GM19455 (cell line): ENCODE measurements around the gene TACR2.

Experiments
- ATAC-seq: cut with Tn5 transposase; IDR thresholded peaks from one replicate; pipeline ENCODE4 v1.9.1; 2021; ENCODE audit not compliant: unreplicated experiment

TACR2 gene

DNA sequence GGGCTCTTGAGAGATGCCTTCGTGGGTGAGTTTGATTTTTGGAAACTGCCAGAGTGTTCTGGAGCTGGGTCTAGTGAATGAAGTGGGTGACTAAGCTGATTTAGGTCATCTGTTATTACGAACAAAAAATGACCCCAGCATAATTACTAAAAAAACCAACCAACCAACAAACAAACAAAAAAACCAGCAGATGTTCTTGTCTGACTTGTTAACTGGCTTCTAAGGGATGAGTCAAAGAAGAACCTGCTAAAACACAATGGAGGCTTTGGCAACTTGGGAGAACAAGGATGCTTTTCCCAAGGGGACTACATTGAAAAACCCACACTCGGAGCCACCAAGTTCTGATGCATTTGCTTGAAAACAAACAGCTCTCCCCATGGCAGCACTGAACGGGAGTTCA lies 11.5 kb downstream of the TACR2 start:
- ATAC-seq = no peak

DNA sequence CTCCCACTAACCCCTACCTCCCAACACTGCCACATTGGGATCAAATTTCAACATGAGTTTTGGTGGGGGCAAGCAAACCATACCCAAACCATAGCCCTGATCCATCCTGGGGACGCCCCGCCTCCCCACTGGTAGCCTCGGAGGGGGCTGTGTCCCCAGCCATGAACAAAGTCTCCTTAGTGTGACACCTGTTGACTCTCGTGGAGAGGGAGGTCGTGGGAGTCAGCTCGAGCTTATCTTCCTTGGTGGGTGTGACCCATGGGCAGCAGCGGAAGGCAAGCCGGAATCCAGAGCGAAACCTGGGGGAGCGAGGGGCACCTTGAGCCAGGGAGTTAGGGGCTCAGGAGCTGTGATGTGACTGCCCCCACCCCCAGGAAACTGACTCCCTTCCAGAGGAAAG lies 11.9 kb downstream of the TACR2 start:
- no peak for ATAC-seq

DNA sequence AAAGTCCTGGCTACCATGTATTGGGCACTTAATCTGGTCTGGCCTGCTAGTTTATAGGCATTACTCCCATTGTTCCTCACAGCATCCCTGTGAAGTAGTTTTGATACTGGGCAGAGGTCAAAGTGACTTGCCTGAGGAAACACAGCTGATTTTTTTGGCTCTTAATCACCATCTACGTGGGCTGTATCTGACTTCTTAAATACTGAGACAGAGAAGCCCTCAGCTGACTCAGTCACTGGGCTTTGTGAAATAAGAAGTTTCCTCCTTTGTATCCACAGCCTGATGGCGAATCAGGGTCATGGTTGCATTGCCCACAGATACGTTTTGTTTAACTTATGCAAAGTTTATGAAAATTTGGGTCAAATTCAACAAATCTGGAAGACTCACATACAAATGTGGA lies 13.2 kb downstream of the TACR2 start:
- no peak for ATAC-seq

DNA sequence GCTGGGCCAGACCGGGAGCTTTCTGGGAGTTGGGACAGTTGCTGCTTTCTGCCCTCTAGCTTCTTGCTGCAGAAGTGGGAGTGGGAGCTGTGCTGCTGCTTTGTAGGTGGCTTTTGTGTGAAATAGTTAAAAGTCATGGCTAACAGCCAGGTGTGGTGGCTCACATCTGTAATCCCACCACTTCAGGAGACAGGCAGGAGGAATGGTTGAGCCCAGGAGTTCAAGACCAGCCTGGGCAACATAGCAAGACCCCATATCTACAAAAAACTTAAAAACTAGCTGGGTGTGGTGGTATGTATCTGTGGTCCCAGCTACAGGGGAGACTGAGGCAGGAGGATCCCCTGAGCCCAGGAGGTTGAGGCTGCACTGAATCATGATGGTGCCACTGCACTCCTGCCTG lies 13.7 kb downstream of the TACR2 start:
- no peak for ATAC-seq

DNA sequence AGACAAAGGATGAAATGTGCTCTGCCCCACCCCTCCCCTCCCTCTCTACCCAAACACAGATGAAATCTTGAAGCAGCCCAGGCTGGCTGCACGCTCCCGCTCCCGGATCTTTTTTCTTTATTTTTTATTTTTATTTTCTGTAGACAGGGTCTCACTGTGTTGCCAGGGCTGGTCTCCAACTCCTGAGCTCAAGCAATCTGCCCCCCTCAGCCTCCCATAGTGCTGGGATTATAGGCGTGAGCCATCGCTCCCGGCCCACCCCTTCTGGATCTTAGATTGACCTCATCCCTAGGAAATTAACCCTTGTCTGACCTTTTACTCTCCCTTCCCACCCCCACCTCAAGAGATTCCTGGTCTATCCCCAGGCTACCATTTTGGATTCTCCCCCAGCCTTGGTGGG lies 14.3 kb downstream of the TACR2 start:
- no peak for ATAC-seq

DNA sequence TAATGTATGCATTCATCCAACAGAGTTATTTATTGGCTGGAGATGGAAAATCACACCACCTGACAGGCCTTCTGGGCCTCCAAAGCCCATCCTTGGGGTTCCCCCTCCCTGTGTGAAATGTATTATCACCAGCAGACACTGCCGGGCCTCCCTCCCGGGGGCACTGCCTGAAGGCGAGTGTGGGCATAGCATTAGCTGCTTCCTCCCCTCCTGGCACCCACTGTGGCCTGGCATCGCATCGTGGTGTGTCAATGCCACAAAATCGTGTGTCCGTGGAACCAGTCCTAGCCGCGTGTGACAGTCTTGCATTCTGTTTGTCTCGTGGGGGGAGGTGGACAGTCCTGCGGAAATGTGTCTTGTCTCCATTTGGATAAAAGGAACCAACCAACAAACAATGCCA lies 15.3 kb downstream of the TACR2 start:
- no peak for ATAC-seq

DNA sequence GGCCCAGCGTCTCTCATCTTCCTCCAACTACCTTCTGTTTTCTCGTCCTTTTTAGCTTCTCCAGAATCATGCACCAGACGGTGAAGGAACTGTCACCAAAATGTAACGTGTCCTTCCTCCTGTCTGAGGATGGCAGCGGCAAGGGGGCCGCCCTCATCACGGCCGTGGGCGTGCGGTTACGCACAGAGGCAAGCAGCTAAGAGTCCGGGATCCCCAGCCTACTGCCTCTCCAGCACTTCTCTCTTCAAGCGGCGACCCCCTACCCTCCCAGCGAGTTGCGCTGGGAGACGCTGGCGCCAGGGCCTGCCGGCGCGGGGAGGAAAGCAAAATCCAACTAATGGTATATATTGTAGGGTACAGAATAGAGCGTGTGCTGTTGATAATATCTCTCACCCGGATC lies 15.8 kb downstream of the TACR2 start:
- ATAC-seq = no peak

DNA sequence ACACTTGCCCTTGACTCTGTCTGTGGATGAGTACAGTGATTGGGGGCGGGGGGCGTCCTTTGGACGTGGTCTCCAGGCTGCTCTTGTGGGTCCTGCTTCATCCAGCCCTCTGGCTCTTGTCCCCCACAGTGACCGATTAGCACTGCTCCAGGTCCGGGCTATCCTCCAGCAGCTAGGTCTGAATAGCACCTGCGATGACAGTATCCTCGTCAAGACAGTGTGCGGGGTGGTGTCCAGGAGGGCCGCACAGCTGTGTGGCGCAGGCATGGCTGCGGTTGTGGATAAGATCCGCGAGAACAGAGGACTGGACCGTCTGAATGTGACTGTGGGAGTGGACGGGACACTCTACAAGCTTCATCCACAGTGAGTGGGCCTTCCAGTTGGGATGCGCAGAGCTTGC lies 18.3 kb downstream of the TACR2 start:
- ATAC-seq = no peak

DNA sequence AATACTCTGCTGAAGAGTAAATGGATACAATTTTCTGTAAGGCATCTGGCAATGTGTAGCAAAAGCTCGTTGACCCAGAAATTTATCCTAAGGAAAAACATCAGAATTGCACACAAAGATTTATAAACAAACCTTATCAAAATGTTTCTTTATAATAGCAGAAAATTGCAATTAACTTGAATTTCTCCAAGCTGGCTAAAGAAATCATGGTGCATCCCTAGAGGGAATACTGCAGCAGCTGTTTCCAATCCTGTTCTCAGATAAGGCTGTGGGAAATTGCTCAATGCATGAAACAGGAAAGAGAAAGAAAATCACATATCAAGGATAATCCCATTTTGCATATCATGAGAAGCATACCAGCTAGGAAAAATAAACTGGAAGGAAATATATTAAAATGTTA lies 18.7 kb downstream of the TACR2 start:
- ATAC-seq = no peak

DNA sequence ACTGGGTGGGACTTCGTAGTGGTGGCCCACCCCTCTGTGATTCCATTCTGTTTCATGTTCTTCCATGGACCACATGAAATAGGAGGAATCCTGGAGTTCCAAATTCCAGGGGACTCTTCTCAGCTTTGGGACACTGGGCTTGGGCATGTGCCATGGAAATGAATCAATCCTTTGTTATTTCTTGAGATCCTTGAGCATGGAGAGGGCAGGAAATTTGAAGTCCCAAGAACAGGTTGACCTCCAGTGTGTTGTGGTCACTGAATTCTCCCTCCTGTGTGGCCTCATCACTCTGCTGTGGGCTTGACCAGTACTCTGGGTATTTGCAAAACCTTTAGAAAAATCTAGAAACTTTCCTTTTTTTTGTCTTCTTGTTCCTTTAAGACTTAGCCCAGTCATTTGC lies 22.7 kb downstream of the TACR2 start:
- no peak for ATAC-seq

DNA sequence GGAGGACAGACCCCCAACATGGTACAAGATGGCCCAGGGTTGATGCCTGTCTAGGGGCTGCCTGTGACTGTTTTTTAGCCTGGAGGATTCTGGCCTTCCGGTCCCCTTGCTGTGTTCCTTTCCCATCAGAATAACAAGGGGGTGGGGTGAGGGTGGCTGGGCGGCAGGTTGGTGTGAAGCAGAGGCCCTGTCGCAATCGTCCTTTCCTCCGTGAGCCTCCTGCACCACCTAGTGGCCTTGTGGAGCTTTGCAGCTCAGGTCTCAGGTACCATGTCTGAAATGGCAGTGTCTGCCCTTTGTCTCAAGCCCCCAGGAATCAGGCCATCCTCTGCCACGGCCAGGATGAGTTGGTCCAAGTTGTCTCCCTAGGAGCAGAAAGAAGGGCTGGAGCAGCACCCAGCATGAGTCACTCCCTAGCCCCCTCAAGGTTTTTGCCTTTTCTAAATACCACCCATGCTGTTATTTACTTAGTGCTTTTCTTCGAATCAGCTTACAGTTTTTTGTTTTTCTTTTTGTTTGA lies 24.2 kb downstream of the TACR2 start:
- peak; percentile 79 for ATAC-seq

DNA sequence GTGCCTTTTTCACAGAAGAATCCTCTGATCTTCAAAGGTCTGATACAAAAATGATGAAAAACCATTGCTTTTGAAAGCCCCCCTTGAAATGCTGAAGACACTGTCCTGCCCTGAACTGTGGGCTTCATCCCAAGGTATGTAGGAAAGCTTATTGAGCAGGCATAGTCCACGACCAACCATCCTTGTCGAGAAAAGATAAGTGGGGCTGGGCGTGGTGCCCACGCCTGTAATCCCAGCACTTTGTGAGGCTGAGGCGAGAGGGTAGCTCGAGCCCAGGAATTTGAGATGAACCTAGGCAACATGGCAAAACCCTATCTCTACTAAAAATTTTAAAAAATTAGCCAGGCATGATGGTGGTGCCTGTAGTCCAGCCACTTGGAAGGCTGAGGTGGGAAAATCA lies 25.6 kb downstream of the TACR2 start:
- no peak for ATAC-seq

DNA sequence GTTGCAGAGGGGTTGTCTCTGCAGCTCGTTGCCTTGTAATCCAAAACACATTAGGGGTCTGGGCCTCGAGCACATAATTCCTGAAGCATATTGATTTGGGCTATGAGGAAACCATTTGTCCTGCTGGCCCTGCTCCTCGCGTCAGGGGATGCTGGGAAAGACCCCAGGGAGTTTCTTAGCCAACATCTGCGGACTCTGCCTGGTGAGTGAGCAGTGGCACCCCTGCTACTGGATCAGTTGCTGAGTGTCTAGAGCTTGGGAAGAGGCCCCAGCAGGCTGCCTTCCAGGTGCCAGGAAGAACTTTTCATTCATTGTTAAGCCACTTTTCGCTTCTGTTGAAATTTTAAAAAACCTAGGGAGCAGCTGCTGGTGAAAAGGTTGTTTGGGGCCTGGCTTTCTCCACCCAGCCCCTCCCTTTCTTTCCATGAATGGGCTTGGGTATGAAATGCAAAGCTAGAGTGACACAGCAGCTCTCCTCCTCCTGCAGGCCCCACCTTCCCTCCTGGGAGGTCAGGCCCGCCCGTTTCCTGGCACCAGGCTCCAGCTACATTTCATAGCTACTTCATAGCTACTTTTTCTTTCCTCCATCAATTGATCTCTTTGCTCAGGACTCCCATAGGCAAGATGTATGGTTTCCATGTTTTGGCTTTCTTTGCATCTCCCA lies 26.8 kb downstream of the TACR2 start:
- no peak for ATAC-seq

DNA sequence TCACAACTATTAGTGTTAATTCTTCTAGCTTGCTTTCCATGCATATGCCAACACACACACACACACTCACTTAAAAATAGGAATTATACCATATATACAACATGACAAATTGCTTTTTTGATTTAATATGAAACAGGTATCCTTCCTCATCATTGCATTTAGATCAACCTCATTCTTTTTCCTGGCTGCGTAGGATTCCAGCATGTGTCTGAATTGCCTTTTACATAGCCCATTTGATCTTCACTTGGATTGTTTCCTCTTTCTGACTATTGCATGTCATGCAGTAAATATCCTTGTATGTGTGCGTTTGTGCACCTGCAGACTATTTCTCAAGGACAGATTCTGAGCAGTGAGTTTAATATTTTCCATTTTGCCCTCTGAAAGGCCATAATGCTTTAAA lies 28.2 kb downstream of the TACR2 start:
- no peak for ATAC-seq

DNA sequence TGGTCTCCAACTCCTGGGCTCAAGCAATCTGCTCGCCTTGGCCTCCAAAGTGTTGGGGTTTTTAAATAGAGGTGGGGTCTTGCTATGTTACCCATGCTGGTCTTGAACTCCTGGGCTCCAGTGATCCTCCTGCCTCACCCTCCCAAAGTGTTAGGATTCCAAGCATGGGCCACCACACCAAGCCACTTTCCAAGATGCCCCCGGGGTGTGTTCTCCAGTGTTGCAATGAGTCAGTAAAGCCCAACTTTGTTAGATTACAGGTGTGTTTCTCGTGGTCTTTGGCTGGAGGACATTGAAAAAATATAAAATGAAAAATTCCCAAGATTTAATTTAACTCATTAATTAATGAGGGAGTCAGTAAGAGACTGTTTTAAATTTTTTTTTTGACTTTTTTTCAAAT lies 29.2 kb downstream of the TACR2 start:
- ATAC-seq = no peak

DNA sequence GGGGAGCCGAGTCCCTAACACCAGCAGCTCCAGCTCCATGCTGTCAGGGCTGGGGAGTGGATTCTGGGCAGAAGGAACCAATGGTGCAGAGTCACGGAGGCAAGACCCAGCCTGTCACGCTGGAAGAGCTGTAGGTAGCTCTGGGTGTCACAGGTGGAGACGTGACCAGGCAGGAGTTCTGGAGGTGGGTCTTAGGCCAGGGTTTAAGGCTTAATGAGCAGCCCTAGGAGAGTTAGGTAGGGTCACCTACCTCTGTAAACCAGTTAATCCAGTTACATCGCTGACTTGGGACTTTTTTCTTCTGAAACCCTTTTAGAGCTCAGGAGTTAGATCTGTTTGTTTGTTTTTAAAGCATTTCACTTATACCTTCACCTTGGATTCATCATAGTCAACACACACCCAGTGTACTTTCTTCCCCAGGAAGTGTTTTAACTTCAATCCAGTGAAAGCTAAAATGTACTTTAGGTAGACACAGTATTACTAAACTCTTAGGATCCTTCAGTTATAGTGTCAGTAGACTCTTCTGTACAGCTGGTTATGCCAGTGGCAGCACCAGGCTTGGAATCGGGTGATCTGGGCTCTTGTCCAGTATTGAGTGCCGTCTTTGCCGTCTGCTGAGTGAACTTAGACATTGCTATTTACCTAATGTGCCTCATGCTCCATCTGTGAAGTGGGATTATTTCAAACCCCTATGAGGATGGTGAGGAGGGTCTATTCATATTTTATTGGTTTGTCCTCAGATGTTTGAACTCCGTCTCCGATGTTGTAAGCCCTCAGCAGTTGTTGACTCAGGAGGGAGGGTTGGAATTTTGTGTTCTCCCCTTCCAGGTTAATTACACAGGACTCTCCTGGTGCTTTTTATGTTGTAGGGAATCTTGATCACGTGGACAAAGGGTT lies 31.0 kb downstream of the TACR2 start:
- no peak for ATAC-seq

DNA sequence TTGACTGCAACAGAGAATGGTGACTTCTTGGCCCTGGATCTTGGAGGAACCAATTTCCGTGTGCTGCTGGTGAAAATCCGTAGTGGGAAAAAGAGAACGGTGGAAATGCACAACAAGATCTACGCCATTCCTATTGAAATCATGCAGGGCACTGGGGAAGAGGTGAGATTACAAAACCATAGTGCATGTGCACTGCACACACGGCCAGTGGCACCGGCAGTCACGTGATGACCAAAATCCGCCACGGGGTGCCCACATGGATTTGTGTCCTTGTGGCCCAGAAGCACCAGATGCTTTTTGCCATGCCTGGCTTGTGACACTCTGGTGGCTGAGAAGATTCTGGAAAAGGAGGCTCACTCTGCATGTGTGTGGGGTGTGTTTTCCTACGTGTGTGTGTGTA lies 32.4 kb downstream of the TACR2 start:
- no peak for ATAC-seq

DNA sequence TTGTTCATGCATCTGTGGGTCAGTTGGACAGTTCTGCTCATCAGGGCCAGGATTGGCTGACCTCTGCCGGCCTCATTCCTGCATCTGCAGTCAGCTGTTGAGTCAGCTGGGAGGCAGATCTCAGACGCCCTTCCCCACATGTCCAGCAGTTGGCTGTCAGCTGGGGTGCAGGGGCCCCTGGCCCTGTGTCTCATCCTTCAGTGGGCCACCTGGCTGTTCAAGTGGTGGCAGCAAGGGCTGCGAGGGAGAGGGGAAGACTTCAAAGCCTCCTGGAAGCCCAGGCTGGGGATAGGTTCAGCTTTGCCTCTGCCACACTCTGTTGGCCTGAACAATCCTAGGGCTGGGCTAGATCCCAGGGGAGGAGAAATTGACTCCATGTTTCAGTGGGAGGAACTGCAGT lies 33.2 kb downstream of the TACR2 start:
- no peak for ATAC-seq

DNA sequence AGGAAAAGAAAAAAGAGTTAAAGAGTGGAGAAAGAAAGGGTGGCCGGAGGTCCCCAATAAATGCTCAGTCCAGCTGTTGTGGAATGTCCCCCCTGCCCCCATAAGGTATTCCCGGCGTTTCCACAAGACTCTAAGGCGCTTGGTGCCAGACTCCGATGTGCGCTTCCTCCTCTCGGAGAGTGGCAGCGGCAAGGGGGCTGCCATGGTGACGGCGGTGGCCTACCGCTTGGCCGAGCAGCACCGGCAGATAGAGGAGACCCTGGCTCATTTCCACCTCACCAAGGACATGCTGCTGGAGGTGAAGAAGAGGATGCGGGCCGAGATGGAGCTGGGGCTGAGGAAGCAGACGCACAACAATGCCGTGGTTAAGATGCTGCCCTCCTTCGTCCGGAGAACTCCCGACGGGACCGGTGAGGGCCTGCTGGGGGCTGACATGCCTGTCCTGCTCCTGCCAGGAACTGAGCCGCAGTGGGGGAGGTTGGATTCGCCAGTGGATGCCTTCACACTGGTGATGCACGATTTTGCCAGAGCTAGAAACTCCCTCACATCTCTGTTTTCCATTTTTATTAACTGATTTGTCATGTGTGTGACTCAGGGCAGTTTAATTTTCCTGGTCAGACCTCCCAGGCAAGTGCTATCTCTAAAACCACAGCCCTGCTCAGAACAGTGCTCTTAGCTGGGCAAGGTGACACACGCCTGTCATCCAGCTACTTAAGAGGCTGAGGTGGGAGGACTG lies 34.2 kb downstream of the TACR2 start:
- no peak for ATAC-seq

DNA sequence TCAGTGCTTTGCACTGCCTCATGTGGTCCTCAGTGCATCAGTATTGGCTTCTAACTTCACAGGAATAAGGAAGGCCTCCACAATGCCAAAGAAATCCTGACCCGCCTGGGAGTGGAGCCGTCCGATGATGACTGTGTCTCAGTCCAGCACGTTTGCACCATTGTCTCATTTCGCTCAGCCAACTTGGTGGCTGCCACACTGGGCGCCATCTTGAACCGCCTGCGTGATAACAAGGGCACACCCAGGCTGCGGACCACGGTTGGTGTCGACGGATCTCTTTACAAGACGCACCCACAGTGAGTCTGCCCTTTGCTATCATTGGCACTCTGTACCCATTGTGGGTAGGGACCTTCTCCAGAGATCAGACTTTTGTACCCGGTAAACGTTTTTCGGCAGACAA lies 36.9 kb downstream of the TACR2 start:
- no peak for ATAC-seq

DNA sequence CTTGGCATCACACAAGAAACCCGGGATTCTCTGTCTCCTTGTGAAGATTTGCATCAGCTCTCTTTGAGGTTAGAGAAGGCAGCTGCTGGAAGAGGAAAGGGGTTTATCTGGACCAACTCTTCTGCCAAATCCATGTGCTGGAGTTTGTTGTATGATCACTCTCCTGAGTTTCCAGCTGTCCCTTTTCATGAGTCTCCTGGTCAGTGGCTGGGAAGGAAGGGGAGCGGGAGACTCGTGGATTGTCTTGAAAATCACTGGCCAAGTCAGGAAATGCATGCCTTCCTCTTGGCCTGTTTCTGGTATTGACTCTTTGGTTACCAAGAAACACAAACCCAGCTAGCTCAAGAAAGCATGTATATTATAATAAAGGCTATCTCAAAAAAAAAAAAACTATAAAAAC lies 38.8 kb downstream of the TACR2 start:
- no peak for ATAC-seq

DNA sequence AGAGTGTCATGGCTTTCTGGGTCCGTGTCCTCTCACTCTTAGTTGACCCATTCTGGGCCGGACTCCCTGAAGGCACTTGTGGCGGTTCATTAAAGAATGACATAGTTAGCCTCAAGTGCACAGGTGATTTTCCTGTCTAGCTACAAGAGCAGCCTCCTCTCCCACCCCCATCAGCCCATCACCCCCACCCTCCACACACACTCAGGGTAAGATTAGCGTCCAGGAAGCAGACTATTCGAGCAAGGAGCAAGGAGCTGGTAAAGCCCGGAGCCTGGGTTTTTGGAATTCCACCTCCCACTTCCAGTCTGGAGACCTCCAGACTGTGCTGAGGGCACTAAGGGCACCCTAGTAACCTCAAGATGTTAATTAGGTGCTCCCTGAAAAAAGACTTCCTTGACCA lies 39.5 kb downstream of the TACR2 start:
- no peak for ATAC-seq
